T-helper 1 cell treated with Interleukin-12 subunit alpha and Interleukin-12 subunit beta and Interleukin-4 antibody, amounts not matched to agents 30 μg/mL and 1 μg/mL, for 36 hours (primary cell): ENCODE data around the gene ACAT2.
A peak's percentile ranks its signal among the peaks of the same experiment; 100 is the strongest.
"Not testable (repeated sequence)": the region's sequence is repeated elsewhere in the genome, so short reads cannot be mapped to it uniquely, and the experiment has no call there.

Experiments used
- H3K27ac Mint-ChIP-seq: one replicate; pipeline ENCODE4 v1.8.0; 2021; ENCODE audit warnings: mild to moderate bottlenecking, mixed read lengths
- H3K27me3 Mint-ChIP-seq: one replicate; pipeline ENCODE4 v1.8.0; 2021; ENCODE audit warnings: low read depth, mixed read lengths
- H3K36me3 Mint-ChIP-seq: one replicate; pipeline ENCODE4 v1.8.0; 2021; ENCODE audit warnings: low read depth, mixed read lengths
- H3K4me1 Mint-ChIP-seq: one replicate; pipeline ENCODE4 v1.8.0; 2021; ENCODE audit warnings: low read depth, mixed read lengths
- H3K4me3 Mint-ChIP-seq: one replicate; pipeline ENCODE4 v1.8.0; 2021; ENCODE audit warnings: mild to moderate bottlenecking, moderate library complexity, mixed read lengths
- H3K9me3 Mint-ChIP-seq: one replicate; pipeline ENCODE4 v1.8.0; 2021; ENCODE audit warnings: mixed read lengths

ACAT2 gene

GRCh38 chr6:159805440-159806020 lies 43.7 kb downstream of the ACAT2 start:
- H3K9me3 Mint-ChIP-seq: no peaks in the 10 kb centered on the region
- no peaks in the 10 kb centered on the region for H3K27me3 Mint-ChIP-seq
- no peaks in the 10 kb centered on the region for H3K4me1 Mint-ChIP-seq
- H3K36me3 Mint-ChIP-seq: no peaks in the 10 kb centered on the region
- H3K4me3 Mint-ChIP-seq: no peak overlapping the region
- H3K27ac Mint-ChIP-seq: no peak overlapping the region

- no peaks in the 10 kb centered on the region for H3K4me1 Mint-ChIP-seq
- H3K27ac Mint-ChIP-seq: no peak overlapping the region
- no peaks in the 10 kb centered on the region for H3K27me3 Mint-ChIP-seq
- H3K36me3 Mint-ChIP-seq: no peaks in the 10 kb centered on the region
- no peak overlapping the region for H3K4me3 Mint-ChIP-seq
- H3K9me3 Mint-ChIP-seq: no peaks in the 10 kb centered on the region
These were observed 44.2 kb downstream of the ACAT2 start for GRCh38 chr6:159806021-159806458.

- no peaks in the 10 kb centered on the region for H3K27me3 Mint-ChIP-seq
These were observed 45.5 kb downstream of the ACAT2 start for GRCh38 chr6:159807150-159807858.

GRCh38 chr6:159808647-159809046 lies 46.8 kb downstream of the ACAT2 start:
- H3K36me3 Mint-ChIP-seq: no peaks in the 10 kb centered on the region
- H3K4me3 Mint-ChIP-seq: no peak overlapping the region
- H3K4me1 Mint-ChIP-seq: no peaks in the 10 kb centered on the region
- no peak overlapping the region for H3K27ac Mint-ChIP-seq
- no peaks in the 10 kb centered on the region for H3K9me3 Mint-ChIP-seq
- no peaks in the 10 kb centered on the region for H3K27me3 Mint-ChIP-seq

More at GRCh38 chr6:159807150-159807858, 45.5 kb downstream of the ACAT2 start:
- H3K4me3 Mint-ChIP-seq: no peak overlapping the region
- H3K9me3 Mint-ChIP-seq: no peaks in the 10 kb centered on the region
- H3K36me3 Mint-ChIP-seq: no peaks in the 10 kb centered on the region
- H3K4me1 Mint-ChIP-seq: no peaks in the 10 kb centered on the region
- no peak overlapping the region for H3K27ac Mint-ChIP-seq

- Mint-ChIP-seq H3K27me3 (no peaks in the 10 kb centered on the region), H3K27ac (no peak overlapping the region), H3K4me1 (no peaks in the 10 kb centered on the region), H3K36me3 (no peaks in the 10 kb centered on the region), H3K4me3 (no peak overlapping the region), H3K9me3 (no peaks in the 10 kb centered on the region)
These were observed 47.3 kb downstream of the ACAT2 start for GRCh38 chr6:159809149-159809548.

GRCh38 chr6:159813781-159814180 lies 51.9 kb downstream of the ACAT2 start:
- H3K4me3 Mint-ChIP-seq: no peak overlapping the region
- H3K4me1 Mint-ChIP-seq: no peaks in the 10 kb centered on the region
- no peaks in the 10 kb centered on the region for H3K9me3 Mint-ChIP-seq
- no peaks in the 10 kb centered on the region for H3K27me3 Mint-ChIP-seq
- no peak overlapping the region for H3K27ac Mint-ChIP-seq
- H3K36me3 Mint-ChIP-seq: no peaks in the 10 kb centered on the region

GRCh38 chr6:159815410-159815809 lies 53.6 kb downstream of the ACAT2 start:
- Mint-ChIP-seq H3K27me3 (no peaks in the 10 kb centered on the region), H3K9me3 (no peaks in the 10 kb centered on the region), H3K4me3 (no peak overlapping the region), H3K4me1 (peaks cover 11% of the 10 kb centered on the region), H3K27ac (peak overlapping the region; percentile 54), H3K36me3 (no peaks in the 10 kb centered on the region)

GRCh38 chr6:159816775-159817174 lies 54.9 kb downstream of the ACAT2 start:
- not testable (repeated sequence) for H3K27ac Mint-ChIP-seq, H3K9me3 Mint-ChIP-seq, H3K4me3 Mint-ChIP-seq

GRCh38 chr6:159817951-159818739 lies 56.3 kb downstream of the ACAT2 start:
- Mint-ChIP-seq H3K36me3 (no peaks in the 10 kb centered on the region), H3K27me3 (no peaks in the 10 kb centered on the region), H3K9me3 (no peaks in the 10 kb centered on the region), H3K27ac (no peak overlapping the region), H3K4me3 (no peak overlapping the region), H3K4me1 (peaks cover 14% of the 10 kb centered on the region)

More at GRCh38 chr6:159816775-159817174, 54.9 kb downstream of the ACAT2 start:
- peaks cover 14% of the 10 kb centered on the region for H3K4me1 Mint-ChIP-seq
- H3K36me3 Mint-ChIP-seq, H3K27me3 Mint-ChIP-seq: not testable (repeated sequence)

- H3K27ac Mint-ChIP-seq: peak overlapping the region; percentile 89
- peak overlapping the region; percentile 76 for H3K4me3 Mint-ChIP-seq
- no peaks in the 10 kb centered on the region for H3K9me3 Mint-ChIP-seq
These were observed 57.3 kb downstream of the ACAT2 start for GRCh38 chr6:159819098-159819497.

GRCh38 chr6:159819932-159820640 lies 58.2 kb downstream of the ACAT2 start:
- Mint-ChIP-seq H3K4me1 (peaks cover 14% of the 10 kb centered on the region), H3K27ac (peak overlapping the region; percentile 89), H3K9me3 (no peaks in the 10 kb centered on the region)

More at GRCh38 chr6:159819098-159819497, 57.3 kb downstream of the ACAT2 start:
- H3K36me3 Mint-ChIP-seq: no peaks in the 10 kb centered on the region
- peaks cover 14% of the 10 kb centered on the region for H3K4me1 Mint-ChIP-seq
- no peaks in the 10 kb centered on the region for H3K27me3 Mint-ChIP-seq

GRCh38 chr6:159821122-159821521 lies 59.3 kb downstream of the ACAT2 start:
- H3K27me3 Mint-ChIP-seq: no peaks in the 10 kb centered on the region
- no peaks in the 10 kb centered on the region for H3K36me3 Mint-ChIP-seq
- no peak overlapping the region for H3K27ac Mint-ChIP-seq
- H3K4me1 Mint-ChIP-seq: peaks cover 14% of the 10 kb centered on the region
- H3K9me3 Mint-ChIP-seq: no peaks in the 10 kb centered on the region
- H3K4me3 Mint-ChIP-seq: no peak overlapping the region

More at GRCh38 chr6:159819932-159820640, 58.2 kb downstream of the ACAT2 start:
- Mint-ChIP-seq H3K36me3 (no peaks in the 10 kb centered on the region), H3K4me3 (peak overlapping the region; percentile 76), H3K27me3 (no peaks in the 10 kb centered on the region)

GRCh38 chr6:159821726-159822125 lies 59.9 kb downstream of the ACAT2 start:
- H3K4me3 Mint-ChIP-seq: no peak overlapping the region
- H3K9me3 Mint-ChIP-seq: no peaks in the 10 kb centered on the region

GRCh38 chr6:159823953-159824352 lies 62.1 kb downstream of the ACAT2 start:
- H3K4me1 Mint-ChIP-seq: peaks cover 16% of the 10 kb centered on the region
- no peaks in the 10 kb centered on the region for H3K9me3 Mint-ChIP-seq
- no peak overlapping the region for H3K4me3 Mint-ChIP-seq
- no peak overlapping the region for H3K27ac Mint-ChIP-seq
- H3K27me3 Mint-ChIP-seq: no peaks in the 10 kb centered on the region
- no peaks in the 10 kb centered on the region for H3K36me3 Mint-ChIP-seq

More at GRCh38 chr6:159821726-159822125, 59.9 kb downstream of the ACAT2 start:
- peaks cover 14% of the 10 kb centered on the region for H3K4me1 Mint-ChIP-seq
- no peaks in the 10 kb centered on the region for H3K27me3 Mint-ChIP-seq
- H3K27ac Mint-ChIP-seq: no peak overlapping the region
- no peaks in the 10 kb centered on the region for H3K36me3 Mint-ChIP-seq
